HepG2 (cell line): ENCODE results near the gene DLX5. TPM values are rescaled to one million over a fixed set of nuclear protein-coding genes. Genes with fewer than 3 reads are reported as not detected.
A peak's percentile ranks its signal among the peaks of the same experiment; 100 is the strongest.

ENCODE experiments used
- ADNP ChIP-seq: sonication (generic); formaldehyde crosslinking; IDR thresholded peaks from 2 replicates; pipeline ENCODE4 v1.4.0; 2020; ENCODE audit warnings: missing genetic modification reagents
- ARID5B ChIP-seq: IDR thresholded peaks from 2 replicates; pipeline ENCODE4 v1.4.0; 2020; ENCODE audit warnings: mild to moderate bottlenecking, missing genetic modification reagents
- ARNT2 ChIP-seq: sonication (generic); formaldehyde crosslinking; IDR thresholded peaks from 2 replicates; pipeline ENCODE4 v1.8.0; 2022; ENCODE audit warnings: mild to moderate bottlenecking, low read depth, missing genetic modification reagents, moderate library complexity
- CCDC6 ChIP-seq: sonication (generic); formaldehyde crosslinking; IDR thresholded peaks from 2 replicates; pipeline ENCODE4 v1.8.1; 2022; ENCODE audit warnings: mild to moderate bottlenecking, missing genetic modification reagents, moderate library complexity
- DMTF1 ChIP-seq: sonication (generic); formaldehyde crosslinking; IDR thresholded peaks from 2 replicates; pipeline ENCODE4 v1.4.0; 2020; ENCODE audit warnings: mild to moderate bottlenecking, missing genetic modification reagents
- HOXD1 ChIP-seq: sonication (generic); formaldehyde crosslinking; IDR thresholded peaks from 2 replicates; pipeline ENCODE4 v1.5.0; 2020; ENCODE audit warnings: missing genetic modification reagents
- KAT2B ChIP-seq: fragments of 150-350 bp; IDR thresholded peaks from 2 replicates; pipeline ENCODE4 v1.6.1; 2014; ENCODE audit warnings: low read depth, low read length, borderline replicate concordance
- MEIS1 ChIP-seq: sonication (generic); formaldehyde crosslinking; IDR thresholded peaks from 2 replicates; pipeline ENCODE4 v1.9.0; 2021; ENCODE audit warnings: mild to moderate bottlenecking, missing genetic modification reagents, moderate library complexity, borderline replicate concordance
- MYPOP ChIP-seq: sonication (generic); formaldehyde crosslinking; IDR thresholded peaks from 2 replicates; pipeline ENCODE4 v1.8.1; 2023; ENCODE audit warnings: mild to moderate bottlenecking, moderate library complexity, missing genetic modification reagents
- NCOA5 ChIP-seq: sonication (generic); formaldehyde crosslinking; IDR thresholded peaks from 2 replicates; pipeline ENCODE4 v1.4.0; 2020; ENCODE audit warnings: missing genetic modification reagents
- NFATC3 ChIP-seq: sonication (generic); formaldehyde crosslinking; IDR thresholded peaks from 2 replicates; pipeline ENCODE4 v1.5.1; 2020; ENCODE audit warnings: mild to moderate bottlenecking, missing genetic modification reagents
- NFKBIZ ChIP-seq: IDR thresholded peaks from 2 replicates; pipeline ENCODE4 v1.6.1; 2018; ENCODE audit warnings: missing genetic modification reagents, missing compliant biosample characterization
- PPARG ChIP-seq: conservative IDR thresholded peaks from 2 replicates; pipeline ENCODE4 v1.6.1; 2016; ENCODE audit warnings: missing biosample characterization, missing genetic modification reagents
- SP5 ChIP-seq: IDR thresholded peaks from 2 replicates; pipeline ENCODE4 v1.6.1; 2016; ENCODE audit warnings: low read depth, borderline replicate concordance
- TCF7 ChIP-seq: sonication (generic); IDR thresholded peaks from 2 replicates; pipeline ENCODE4 v1.6.1; 2016; ENCODE audit warnings: antibody characterized with exemption, low read depth
- ZBTB33 ChIP-seq: sonication (generic); formaldehyde crosslinking; IDR thresholded peaks from 2 replicates; pipeline ENCODE4 v1.4.0; 2020; ENCODE audit warnings: missing genetic modification reagents
- ZNF17 ChIP-seq: sonication (generic); formaldehyde crosslinking; IDR thresholded peaks from 2 replicates; pipeline ENCODE4 v1.5.0; 2020; ENCODE audit warnings: mild to moderate bottlenecking, missing genetic modification reagents
- ZNF251 ChIP-seq: sonication (generic); formaldehyde crosslinking; IDR thresholded peaks from 2 replicates; pipeline ENCODE4 v1.9.0; 2021; ENCODE audit warnings: mild to moderate bottlenecking, missing genetic modification reagents
- ZNF749 ChIP-seq: sonication (generic); formaldehyde crosslinking; IDR thresholded peaks from 2 replicates; pipeline ENCODE4 v1.8.0; 2022; ENCODE audit warnings: mild to moderate bottlenecking, missing genetic modification reagents, moderate library complexity, borderline replicate concordance
- ZNF768 ChIP-seq: sonication (generic); formaldehyde crosslinking; IDR thresholded peaks from 2 replicates; pipeline ENCODE4 v1.4.0; 2020; ENCODE audit warnings: missing genetic modification reagents
- ZNF792 ChIP-seq: IDR thresholded peaks from 2 replicates; pipeline ENCODE4 v1.6.1; 2016
- polyA plus RNA-seq, 8 experiments: library from polyadenylated mRNA; depleted of rRNA in 3 of 8; stranded (reverse) in 7 of 8; unstranded in 1 of 8; fragments of >200 nt; fragmentation: Illumina TruSeq in 4 of 8; extraction: Trizol in 4 of 8; gene quantifications; 2 replicates each; pipeline versions ENCODE4 v1.2.1 to v1.2.3, GENCODE V29; 2011 to 2016; ENCODE audit warnings: low read depth in 4 of 8, missing spikeins in 1 of 8, mixed read lengths in 1 of 8; ENCODE audit not compliant: insufficient read depth in 1 of 8
- total RNA-seq, 5 experiments: library from RNA; depleted of rRNA; stranded (reverse); fragments of >200 nt; fragmentation: Illumina TruSeq; extraction: Trizol; gene quantifications; 2 replicates each; pipeline ENCODE4 v1.2.3, GENCODE V29; 2016; ENCODE audit warnings: low read depth in 1 of 5

The DLX5 gene
- total and polyA plus RNA-seq, 2 of the 13 experiments (the other 11 are each of a cell fraction or from before 2014, with no cell fraction given): not detected

GRCh38 chr7:97005183-97006054 is 19.2 kb downstream of the DLX5 start, which contains the start of gene DLX6 (continued):
- TF ChIP-seq KAT2B: no peak
- peak; percentile 41; the same call in 1 of the 2 replicates for TF ChIP-seq PPARG (CRISPR knock-in tag)
- no peak for TF ChIP-seq DMTF1 (CRISPR knock-in tag)
- TF ChIP-seq MEIS1 (CRISPR knock-in tag): no peak
- no peak for TF ChIP-seq ADNP
- no peak for TF ChIP-seq ZNF17
- no peak for TF ChIP-seq NFATC3 (CRISPR knock-in tag)
- no peak for TF ChIP-seq NFKBIZ (CRISPR knock-in tag)
- peak; percentile 75; the same call in 1 of the 2 replicates for TF ChIP-seq ZNF768 (CRISPR knock-in tag)
- TF ChIP-seq ARNT2 (CRISPR knock-in tag): peak; percentile 64; the same call in 1 of the 2 replicates
- TF ChIP-seq TCF7: no peak
- TF ChIP-seq MYPOP (CRISPR knock-in tag): peak; percentile 78
- no peak for TF ChIP-seq ZBTB33 (CRISPR knock-in tag)
- TF ChIP-seq CCDC6 (CRISPR knock-in tag): peak; percentile 71; the same call in 1 of the 2 replicates
- TF ChIP-seq ZNF749 (CRISPR knock-in tag): peak; percentile 63; the same call in 1 of the 2 replicates
- no peak for TF ChIP-seq ZNF251 (CRISPR knock-in tag)
- TF ChIP-seq HOXD1 (CRISPR knock-in tag): peak; percentile 41; the same call in 1 of the 2 replicates
- peak; percentile 40 for TF ChIP-seq ARID5B (CRISPR knock-in tag)
- no peak for TF ChIP-seq NCOA5 (CRISPR knock-in tag)
- no peak; the same call in 1 of the 2 replicates for TF ChIP-seq SP5 (CRISPR knock-in tag)
- peak; percentile 37; the same call in 1 of the 2 replicates for TF ChIP-seq ZNF792 (CRISPR knock-in tag)
